Measurements from ENCODE around the gene PPDPF.
A peak's percentile ranks its signal among the peaks of the same experiment; 100 is the strongest.

The PPDPF gene

DNA sequence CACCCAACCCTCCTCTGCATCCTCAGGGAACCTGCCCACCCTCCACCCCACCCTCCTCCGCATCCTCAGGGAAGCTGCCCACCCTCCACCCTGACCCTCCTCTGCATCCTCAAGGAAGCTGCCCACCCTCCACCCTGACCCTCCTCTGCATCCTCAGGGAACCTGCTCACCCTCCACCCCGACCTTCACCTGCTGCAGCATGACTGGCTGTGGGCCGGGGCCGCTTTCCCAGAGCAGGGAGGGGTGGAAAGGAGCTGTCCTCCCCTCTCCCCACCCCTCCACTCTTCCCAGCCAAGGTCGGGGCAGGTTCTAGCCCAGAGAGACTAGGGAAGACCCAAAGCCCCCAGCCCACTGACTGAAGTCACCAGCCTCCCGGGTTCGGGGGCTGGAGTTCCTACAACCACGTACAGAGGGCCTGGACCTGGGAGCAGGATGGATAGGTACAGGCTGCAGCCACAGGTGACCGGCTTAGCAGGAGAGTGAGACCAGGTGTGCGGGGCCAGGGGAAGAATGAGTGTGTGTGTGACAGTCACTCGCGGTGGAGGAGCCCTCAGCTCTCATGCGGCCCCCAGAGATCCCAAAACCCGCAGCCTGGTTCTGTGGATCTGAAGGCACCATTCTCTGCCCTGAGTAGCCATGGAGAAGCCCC lies 33.3 kb upstream of the PPDPF start:
- no peak for DNase-seq (ENCODE audit: low read depth in 2 of 2, low spot score in 1 of 2)

DNA sequence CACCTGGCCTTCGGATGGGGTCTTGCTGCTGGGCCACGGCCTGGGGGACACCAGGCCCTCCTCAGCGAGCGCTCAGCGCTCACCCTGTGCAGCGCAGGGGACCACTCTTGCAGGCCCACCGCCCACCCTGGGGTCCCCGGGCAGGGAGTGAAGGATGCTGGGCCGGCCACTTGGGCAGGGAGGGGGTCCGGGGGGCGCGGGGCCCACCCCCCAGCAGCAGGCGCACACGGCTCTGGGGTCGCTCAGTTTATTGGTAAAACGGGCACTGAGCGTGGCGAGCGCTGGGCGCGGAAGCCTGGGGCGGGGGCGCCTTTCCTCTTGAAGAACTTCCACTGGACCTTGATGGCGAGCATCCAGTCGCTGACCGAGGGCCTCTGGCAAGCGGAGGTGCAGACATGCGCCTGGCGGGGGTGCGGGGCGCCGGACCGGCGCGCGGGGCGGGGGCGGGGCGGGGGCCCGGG lies 32.8 kb upstream of the PPDPF start:
- DNase-seq (ENCODE audit: low read depth in 2 of 2, low spot score in 1 of 2), result no peak

DNA sequence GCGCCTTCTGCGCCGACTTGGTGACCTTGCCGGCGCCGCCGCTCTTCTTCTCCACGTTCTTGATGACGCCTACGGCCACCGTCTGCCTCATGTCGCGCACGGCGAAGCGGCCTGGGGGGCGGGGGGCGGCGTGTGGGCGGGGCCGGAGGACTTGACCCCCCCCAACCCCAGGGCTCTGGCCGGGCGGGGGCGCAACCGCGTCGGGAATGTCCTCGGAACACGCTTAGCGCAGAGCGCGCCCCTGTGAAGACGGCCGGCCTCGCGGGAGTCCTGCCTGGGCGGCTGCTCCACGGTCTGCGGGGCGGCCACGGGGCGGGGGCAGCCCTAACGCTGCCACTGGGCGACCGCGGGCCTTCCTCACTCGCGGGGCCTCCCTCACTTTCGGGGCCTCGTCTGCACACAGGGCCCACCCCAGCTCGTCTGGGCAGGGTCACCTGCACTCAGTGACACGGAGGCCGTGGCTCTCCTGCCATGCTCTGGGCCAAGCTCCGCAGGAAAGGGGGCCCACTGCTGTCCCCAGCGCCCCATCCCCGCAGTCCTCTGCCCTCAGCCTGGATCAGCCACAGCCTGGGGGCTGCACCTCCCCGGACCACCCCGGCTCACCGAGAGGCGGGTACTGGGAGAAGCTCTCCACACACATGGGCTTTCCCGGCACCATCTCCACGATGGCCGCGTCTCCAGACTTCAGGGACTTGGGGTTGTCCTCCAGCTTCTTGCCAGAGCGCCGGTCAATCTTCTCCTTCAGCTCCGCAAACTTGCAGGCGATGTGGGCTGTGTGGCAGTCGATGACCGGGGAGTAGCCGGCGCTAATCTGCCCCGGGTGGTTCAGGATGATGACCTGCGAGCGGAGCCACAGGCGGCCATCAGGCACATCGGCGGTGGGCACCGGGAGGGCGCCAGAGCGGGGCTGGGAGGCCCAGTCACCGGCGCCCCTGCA lies 32.0 kb upstream of the PPDPF start:
- no peak for DNase-seq (ENCODE audit: low read depth in 2 of 2, low spot score in 1 of 2)

DNA sequence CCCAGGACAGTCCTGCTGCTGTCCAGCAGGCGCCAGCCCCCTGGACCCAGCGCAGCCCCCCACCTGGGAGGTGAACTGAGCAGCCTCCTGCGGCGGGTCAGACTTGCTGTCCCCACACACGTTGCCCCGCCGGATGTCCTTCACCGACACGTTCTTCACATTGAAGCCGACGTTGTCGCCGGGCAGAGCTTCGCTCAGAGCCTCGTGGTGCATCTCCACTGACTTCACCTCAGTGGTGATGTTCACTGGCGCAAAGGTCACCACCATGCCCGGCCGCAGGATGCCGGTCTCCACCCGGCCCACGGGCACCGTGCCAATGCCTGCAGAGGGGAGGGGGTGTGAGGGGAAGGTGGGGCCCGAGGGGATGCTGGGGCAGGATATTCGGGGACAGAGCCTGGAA lies 30.1 kb upstream of the PPDPF start:
- DNase-seq (ENCODE audit: low read depth in 2 of 2, low spot score in 1 of 2), result no peak

DNA sequence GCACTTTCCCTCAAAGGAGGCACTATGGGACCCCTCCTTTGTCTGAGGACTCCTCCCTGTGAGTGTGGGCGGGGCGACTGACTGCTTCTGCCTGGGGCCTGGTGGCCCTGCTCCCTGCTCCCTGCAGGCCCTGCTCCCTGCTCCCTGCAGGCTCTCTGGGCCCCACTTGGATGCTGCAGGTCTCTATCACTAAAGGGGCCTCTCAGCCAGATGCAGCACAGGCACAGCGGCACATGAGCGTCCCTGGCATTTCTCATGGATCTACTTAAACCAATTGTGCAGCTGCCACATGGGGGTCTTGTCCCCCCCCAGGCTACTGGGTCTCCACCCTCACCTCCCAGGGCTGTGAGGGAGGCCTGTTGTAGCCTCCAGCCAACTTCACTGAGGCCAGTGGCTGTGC lies 29.5 kb upstream of the PPDPF start:
- no peak for DNase-seq (ENCODE audit: low read depth in 2 of 2, low spot score in 1 of 2)

DNA sequence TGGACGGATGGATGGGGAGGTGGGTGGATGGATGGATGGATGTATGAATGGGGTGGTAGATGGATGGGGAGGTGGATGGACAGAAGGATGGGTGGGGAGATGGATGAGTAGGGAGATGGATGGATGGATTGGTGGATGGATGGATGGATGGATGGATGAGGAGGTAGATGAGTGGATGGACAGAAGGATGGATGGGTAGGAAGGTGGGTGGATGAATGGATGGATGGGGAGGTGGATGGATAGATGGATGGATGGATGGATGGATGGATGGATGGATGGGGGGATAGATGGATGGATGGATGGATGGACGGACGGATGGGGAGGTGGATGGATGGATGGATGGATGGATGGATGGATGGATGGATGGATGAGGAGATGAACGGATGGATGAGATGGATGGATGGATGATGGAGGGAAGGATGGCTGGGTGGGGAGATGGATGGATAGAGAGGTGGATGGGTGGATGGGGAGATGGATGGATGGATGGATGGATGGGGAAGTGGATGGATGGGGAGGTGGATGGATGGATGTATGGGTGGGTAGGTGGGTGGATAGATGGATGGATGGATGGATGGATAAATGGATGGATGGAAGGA lies 28.8 kb upstream of the PPDPF start:
- no peak for DNase-seq (ENCODE audit: low read depth in 2 of 2, low spot score in 1 of 2)

DNA sequence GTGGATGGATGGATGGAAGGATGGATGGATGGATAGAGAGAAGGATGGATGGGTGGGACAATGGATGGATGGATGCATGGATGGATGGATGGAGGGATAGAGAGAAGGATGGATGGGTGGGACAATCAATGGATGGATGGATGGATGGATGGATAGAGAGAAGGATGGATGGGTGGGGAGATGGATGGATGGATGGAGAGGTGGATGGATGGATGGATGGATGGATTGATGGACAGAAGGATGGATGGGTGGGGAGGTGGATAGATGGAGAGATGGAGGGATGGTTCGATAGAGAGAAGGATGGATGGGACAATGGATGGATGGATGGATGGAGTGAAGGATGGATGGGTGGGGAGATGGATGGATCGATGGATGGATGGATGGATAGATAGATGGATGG lies 28.0 kb upstream of the PPDPF start:
- no peak for DNase-seq (ENCODE audit: low read depth in 2 of 2, low spot score in 1 of 2)

DNA sequence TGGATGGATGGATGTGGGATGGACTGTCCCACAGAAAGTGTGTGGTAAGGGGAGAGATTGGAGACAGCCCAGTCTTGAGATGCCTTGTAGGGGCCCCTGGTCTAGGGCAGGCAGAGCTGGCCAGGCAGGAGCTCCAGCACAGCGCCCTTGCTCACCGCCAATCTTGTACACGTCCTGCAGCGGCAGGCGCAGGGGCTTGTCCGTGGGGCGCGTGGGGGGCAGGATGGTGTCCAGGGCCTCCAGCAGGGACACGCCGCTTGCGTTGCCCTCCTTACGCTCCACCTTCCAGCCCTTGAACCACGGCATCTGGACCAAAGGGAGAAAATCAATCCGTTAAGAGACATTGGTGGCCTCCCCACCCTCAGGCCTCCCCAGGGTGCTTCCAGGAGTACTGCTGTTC lies 27.6 kb upstream of the PPDPF start:
- no peak for DNase-seq (ENCODE audit: low read depth in 2 of 2, low spot score in 1 of 2)

DNA sequence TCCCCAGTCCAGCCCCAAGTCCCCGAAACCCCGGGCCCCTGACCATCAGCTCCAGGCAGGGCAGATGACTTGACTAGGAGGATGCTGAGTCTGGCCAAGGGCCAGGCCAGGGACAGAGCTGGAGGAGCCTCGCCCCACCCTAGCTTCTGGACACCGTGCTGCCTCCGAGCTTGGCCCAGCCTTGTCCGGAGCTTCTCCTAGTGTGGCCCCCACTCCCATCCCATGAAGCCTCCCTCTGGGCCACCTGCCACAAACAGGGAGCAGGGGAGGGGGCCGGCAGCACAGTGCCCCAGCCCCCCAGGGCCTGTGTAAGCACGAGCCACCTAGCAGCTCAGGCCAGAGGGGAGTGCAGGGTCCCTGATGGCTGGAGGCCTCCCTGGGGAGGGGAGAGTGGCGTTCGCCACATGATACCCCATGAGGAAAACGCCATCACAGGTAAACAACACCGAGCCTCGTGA lies 27.0 kb upstream of the PPDPF start:
- no peak for DNase-seq (ENCODE audit: low read depth in 2 of 2, low spot score in 1 of 2)

DNA sequence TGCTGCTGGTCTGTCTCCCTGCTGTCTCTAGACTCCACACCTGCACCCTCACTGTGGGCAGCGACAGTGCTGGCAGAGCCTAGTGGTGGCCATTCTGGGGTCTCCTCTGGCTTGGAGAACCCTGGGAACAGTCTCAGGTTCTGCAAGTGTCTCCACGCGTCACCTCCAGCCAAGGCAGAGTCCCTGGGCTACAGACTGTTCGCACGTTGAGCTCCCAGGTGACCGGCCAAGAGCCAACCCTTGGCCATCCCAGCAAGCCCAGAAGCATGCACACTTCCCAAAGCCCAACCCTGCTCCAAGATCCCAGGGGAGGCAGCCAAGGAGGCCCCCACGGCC lies 26.5 kb upstream of the PPDPF start:
- DNase-seq (ENCODE audit: low read depth in 2 of 2, low spot score in 1 of 2), result no peak

DNA sequence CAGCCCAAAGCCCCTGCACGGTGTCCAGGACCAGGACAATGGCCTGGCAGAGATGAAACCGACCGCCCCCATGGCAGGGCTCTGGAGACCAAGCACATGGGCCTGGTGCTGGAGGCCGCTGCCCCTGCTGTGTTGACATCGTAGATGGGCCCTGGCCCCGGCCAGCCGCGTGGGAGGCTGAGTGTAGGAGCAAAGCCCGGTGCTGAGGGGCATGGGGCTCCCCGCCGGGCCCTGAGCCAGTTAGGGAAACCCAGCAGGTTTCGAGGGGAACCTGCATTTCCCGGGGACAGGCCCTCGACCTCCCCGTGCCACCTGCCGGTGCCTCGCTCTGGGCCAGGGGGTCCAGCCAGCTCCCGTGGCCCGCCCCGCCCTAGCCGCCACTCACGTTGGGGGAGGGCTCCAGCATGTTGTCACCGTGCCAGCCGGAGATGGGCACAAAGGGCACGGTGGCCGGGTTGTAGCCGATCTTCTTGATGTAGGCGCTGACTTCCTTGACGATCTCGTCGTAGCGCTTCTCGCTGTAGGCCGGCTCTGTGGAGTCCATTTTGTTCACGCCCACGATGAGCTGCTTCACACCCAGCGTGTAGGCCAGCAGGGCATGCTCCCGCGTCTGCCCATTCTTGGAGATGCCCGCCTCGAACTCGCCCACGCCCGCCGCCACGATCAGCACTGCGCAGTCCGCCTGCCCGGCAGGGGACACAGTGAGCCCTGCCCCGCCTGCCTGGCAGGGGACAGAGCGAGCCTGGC lies 26.0 kb upstream of the PPDPF start:
- no peak for DNase-seq (ENCODE audit: low read depth in 2 of 2, low spot score in 1 of 2)

DNA sequence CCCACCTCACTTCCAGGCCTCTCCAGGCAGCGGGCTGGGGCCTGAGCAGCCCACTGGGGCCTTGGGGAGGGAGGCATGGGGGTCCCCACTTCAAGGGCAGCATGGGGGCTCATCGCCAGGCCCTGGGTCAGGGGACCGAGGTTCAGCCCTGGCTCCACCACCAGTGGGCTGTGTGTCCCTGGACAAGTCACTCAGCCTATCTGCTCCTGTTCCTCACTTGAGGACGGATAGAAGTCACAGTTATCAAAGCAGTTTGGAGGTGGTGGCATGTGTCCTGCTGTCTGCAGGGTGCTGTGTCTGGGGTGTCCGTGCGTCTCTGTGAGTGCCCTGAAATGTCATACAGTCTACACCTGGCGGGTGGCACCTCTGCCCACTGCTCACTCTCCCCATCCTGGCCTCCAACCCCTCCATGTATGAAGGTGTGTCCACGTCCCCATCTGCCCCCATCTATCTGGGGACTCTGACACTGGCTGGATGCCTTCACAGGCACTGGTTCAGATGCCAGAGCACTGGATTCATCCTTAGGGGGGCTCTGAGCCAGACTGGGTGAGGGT lies 25.3 kb upstream of the PPDPF start:
- DNase-seq (ENCODE audit: low read depth in 2 of 2, low spot score in 1 of 2), result no peak

DNA sequence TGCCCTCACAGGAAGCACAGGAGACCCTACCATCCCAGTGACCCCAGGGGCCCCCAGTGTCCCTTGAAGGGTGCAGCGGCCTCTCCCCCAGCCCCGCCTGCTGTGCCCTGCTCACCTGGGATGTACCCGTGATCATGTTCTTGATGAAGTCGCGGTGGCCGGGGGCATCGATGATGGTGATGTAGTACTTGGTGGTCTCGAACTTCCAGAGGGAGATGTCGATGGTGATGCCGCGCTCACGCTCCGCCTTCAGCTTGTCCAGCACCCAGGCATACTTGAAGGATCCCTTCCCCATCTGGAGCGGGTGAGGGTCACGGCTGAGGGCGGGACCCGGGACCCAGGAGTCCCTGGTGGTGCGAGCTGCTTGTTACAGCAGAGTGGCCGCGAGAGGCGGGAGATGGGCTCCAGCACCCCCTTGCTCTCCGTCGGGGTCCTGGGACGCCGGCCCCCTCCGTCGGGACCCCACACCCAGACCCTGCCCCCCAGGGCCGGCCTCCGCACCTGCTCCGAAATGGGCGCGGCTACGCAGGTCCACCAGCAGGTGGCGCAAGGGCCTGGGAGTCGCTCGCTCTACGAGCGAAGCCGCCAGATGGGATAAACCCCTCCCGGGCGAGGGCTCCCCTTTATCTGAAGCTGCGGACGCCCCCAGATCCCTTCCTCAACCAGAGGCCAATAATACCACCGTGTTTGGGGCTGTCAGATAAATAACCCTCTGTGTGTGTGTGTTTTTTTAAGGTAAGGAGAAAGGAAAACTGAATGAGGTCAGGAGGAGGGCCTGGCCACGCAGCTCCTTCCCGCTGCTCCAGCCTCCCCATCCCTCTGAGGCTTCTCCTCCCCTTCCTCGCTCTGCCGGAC lies 24.6 kb upstream of the PPDPF start:
- peak; percentile 40 to 52 for DNase-seq (ENCODE audit: low read depth in 2 of 2, low spot score in 1 of 2)

DNA sequence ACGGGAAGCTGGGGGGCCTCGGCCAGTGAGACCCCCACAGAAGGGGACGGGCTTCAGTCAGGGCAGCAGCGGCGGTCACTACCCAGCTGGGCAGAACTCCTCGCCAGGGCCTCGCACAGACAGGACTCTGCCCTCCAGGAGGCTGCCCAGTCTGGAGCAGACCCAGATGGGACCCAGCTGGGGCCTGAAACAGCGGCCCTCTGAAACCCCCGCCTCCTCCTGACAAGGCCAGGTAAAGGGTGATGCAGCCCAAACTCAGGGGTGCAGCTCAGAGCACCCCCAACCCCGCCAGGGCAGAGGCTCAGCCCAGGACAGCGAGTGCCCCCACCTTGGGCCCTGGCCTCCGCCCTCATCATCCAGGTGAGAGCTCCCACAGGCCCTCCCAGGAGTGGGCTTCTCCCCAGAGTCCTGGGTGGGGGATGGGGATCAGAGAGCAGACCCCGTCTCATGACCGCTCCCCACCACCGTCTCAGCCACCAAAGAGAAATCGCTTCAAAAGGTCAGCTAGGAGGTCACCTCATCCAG lies 23.9 kb upstream of the PPDPF start:
- DNase-seq (ENCODE audit: low read depth in 2 of 2, low spot score in 1 of 2), result no peak

DNA sequence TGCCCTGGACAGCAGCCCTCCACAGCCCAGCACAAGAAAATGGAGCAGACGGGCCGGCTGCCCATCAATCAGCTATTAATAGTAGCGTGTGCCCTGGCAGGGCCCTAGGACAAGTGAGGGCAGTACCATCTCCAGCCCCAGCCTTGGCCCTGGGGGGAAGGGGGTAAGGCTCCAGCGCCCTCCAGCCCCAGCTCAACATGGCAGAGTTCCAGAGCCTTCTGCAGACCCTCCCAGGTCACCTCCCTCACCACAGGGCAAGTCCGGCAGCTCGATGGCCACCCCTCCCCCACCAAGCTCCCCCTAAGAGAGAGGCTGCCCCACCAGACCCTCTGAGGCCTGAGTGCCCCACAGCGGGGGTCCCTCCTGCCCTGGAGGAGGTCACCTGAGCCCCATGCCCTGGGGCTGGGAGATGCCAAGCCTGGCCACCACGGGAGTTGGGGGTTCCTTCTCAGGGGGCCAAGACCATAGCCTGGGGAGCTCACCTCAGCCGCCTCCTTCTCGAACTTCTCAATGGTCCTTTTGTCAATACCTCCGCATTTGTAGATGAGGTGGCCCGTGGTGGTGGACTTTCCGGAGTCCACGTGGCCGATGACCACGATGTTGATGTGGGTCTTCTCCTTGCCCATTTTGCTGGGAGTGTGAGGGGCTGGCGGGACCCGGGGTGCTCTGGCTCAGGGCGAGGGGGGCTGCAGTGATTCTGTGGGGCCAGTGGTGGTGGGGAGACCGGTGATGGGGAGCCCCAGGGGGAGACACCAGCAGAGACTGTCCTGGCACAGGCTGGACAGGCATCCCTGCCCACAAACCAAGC lies 23.2 kb upstream of the PPDPF start:
- DNase-seq (ENCODE audit: low read depth in 2 of 2, low spot score in 1 of 2), result no peak

DNA sequence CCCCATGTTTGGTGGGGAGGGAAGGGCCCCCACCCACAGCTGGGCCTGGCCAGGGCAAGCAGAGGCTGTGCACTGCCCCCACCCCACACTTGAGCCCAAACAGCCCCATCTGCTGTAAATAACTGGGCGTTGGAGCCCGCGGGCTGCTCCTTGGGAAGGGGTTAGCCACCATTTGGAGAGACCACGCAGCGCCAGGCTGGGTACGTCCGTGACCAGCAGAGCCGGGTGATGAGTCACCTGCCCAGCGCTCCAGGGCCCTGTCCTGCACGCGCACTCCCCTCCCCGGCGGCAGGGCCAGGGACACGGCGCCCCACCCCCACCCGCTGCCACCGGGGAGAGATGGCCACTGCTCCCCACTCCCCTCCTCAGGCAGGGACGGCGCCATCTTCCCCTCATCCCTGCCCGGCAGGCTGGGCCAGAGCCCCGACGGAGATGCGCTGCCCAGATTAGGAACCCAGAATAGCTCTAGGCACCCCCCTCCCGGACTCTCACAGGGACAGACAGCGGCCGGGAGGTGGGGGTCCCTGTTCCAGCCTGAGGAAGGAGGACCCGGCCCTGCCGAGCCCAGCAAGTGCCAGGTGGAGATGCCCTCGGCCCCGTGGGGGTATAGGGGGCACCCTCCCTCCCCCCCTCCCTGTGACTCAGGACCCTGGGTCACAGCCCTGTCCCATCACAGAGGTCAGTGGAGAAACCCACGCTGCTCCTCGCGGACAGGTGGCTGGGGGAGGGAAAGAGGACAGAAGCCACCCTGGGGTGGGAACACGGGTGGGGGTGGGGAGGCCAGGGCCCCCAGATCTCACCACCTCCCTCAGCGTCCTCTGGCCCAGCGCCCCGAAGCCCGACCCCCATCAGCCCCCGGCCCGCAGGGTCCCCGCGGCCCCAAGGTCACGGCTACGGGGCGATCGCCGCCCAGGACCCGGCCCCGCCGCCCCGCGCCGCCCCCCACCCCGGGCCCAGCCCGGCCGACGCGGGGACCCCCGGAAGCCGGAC lies 22.3 kb upstream of the PPDPF start:
- no peak for DNase-seq (ENCODE audit: low read depth in 2 of 2, low spot score in 1 of 2)

DNA sequence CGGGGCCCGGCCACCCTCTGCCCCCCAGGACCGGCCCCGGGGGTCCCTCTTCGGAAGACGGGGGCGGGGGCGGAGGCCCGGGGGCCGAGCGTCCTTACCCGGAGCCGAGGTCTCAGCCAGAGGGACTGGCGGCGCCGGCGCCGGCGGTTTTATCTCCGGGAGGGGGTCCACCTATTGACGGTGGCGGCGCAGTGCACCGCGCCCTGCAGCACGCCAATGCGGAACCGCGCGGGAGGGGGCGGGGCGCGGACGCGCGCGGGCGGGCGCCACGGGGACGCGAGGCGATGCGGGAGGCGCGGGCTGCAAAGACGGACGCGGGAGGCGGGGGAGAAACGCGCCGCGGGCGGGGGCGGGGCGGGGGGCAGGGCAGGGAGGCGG lies 21.6 kb upstream of the PPDPF start, which contains the start of gene EEF1A2:
EEF1A2 (minus strand) TSS at position 124 of the 378 bp plus-strand sequence. CDS start 1,320 bp downstream, outside the sequence.
- no peak for DNase-seq (ENCODE audit: low read depth in 2 of 2, low spot score in 1 of 2)

All from stimulated activated CD8-positive, alpha-beta memory T cell treated with anti-CD3 and anti-CD28 coated beads, Interleukin-4, amount 100 ng/mL, for 4 hours (primary cell).